ENCODE measurements around the gene FLG.

DNA sequence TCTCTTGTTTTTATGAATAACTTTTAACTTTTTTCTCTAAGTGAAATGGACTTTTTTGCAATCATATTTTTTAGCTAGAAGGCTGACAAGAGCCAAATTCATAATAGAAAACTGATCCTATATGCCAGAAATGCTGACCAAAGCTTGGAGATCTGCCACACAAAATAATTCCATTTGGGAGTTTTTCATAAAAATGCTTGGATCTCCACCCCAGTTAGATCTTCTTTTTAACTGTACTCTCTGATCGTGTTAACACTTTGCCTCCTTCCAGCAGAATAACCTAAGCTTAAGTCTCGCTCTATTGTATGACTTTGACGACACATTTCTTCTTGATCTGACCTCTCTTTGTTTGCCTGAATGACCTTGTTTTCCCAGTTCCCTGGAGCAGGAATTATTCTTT is 18.0 kb upstream of the FLG start:
- TF ChIP-seq, protein P1, sequence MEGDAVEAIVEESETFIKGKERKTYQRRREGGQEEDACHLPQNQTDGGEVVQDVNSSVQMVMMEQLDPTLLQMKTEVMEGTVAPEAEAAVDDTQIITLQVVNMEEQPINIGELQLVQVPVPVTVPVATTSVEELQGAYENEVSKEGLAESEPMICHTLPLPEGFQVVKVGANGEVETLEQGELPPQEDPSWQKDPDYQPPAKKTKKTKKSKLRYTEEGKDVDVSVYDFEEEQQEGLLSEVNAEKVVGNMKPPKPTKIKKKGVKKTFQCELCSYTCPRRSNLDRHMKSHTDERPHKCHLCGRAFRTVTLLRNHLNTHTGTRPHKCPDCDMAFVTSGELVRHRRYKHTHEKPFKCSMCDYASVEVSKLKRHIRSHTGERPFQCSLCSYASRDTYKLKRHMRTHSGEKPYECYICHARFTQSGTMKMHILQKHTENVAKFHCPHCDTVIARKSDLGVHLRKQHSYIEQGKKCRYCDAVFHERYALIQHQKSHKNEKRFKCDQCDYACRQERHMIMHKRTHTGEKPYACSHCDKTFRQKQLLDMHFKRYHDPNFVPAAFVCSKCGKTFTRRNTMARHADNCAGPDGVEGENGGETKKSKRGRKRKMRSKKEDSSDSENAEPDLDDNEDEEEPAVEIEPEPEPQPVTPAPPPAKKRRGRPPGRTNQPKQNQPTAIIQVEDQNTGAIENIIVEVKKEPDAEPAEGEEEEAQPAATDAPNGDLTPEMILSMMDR (IDR thresholded peaks at IDR 0.05): no peak
- no peak for TF ChIP-seq POLR2A (IDR thresholded peaks at IDR 0.05)
- no peak for TF ChIP-seq EP300 (IDR thresholded peaks at IDR 0.05)
